ENCODE results near the gene TOMM40. TPM values are rescaled to one million over a fixed set of nuclear protein-coding genes. Genes with fewer than 3 reads are reported as not detected.

The TOMM40 gene
- total and polyA plus RNA-seq, 10 donors, result 19.3 to 49.0 (median 32.0) TPM

- Histone ChIP-seq H3K36me3 (peaks cover 0 to 73% (median 40%) of the 10 kb centered on the region in 6 donors), H3K9me3 (no peaks in the 10 kb centered on the region), H3K27ac (peak overlapping the region in 1 of 8 donors; percentile 91), H3K27me3 (replicated peaks in 1 of 7) (no peaks in the 10 kb centered on the region), H3K4me1 (peaks cover 6 to 59% (median 36%) of the 10 kb centered on the region in 6 donors), H3K4me3 (no peak overlapping the region)
- TF ChIP-seq POLR2AphosphoS5 (IDR thresholded peaks at IDR 0.05), result peak in 1 of 3 donors; percentile 40
- TF ChIP-seq, protein P1, sequence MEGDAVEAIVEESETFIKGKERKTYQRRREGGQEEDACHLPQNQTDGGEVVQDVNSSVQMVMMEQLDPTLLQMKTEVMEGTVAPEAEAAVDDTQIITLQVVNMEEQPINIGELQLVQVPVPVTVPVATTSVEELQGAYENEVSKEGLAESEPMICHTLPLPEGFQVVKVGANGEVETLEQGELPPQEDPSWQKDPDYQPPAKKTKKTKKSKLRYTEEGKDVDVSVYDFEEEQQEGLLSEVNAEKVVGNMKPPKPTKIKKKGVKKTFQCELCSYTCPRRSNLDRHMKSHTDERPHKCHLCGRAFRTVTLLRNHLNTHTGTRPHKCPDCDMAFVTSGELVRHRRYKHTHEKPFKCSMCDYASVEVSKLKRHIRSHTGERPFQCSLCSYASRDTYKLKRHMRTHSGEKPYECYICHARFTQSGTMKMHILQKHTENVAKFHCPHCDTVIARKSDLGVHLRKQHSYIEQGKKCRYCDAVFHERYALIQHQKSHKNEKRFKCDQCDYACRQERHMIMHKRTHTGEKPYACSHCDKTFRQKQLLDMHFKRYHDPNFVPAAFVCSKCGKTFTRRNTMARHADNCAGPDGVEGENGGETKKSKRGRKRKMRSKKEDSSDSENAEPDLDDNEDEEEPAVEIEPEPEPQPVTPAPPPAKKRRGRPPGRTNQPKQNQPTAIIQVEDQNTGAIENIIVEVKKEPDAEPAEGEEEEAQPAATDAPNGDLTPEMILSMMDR (IDR thresholded peaks at IDR 0.05 in 8 of 11, conservative IDR thresholded peaks at IDR 0.05 in 3 of 11), result no peak
- no peak for TF ChIP-seq POLR2A (IDR thresholded peaks at IDR 0.05)
- 87 to 93% (median 93%) methylated on average over 14 of the region's 14 CpGs for WGBS, 5 donors
- intact Hi-C loops (cut with DNase I; ENCODE audit: low total_unique reads), result no loop called here
- DNase-seq, result no peak
These were observed 19.2 kb upstream of the TOMM40 start for GRCh38 chr19:44871809-44872208.

DNA sequence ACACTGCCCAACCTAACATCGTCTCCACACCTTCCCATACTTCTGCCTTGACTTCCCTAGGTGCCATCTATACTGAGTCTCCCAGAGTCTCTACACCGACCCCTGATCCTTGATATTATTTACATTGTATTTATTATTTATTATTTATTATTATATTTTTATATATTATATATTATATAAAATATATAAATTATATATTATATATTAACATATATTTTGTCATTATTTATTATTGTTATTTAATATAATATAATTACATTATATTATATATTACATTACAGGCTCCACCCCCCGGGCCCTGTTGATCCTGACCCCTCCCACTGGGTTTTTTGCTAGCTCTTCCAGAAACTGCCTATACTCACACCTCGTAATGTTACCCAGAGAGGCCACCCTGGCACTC lies 18.4 kb upstream of the TOMM40 start:
- H3K4me1 ChIP-seq, result peaks cover 6 to 59% (median 34%) of the 10 kb centered on the region in 6 donors
- H3K27me3 ChIP-seq (replicated peaks in 1 of 7), result no peaks in the 10 kb centered on the region
- no peaks in the 10 kb centered on the region for H3K9me3 ChIP-seq
- intact Hi-C loops (cut with DNase I; ENCODE audit: low total_unique reads), result no loop called here
- no peak overlapping the region for H3K4me3 ChIP-seq
- peaks cover 0 to 73% (median 40%) of the 10 kb centered on the region in 6 donors for H3K36me3 ChIP-seq
- TF ChIP-seq, protein P1 (IDR thresholded peaks at IDR 0.05 in 8 of 11, conservative IDR thresholded peaks at IDR 0.05 in 3 of 11), result no peak
- TF ChIP-seq POLR2A (IDR thresholded peaks at IDR 0.05), result no peak
- no peak for TF ChIP-seq POLR2AphosphoS5 (IDR thresholded peaks at IDR 0.05)
- no peak for DNase-seq
- H3K27ac ChIP-seq, result no peak overlapping the region
- 76 to 86% (median 81%) methylated on average over 4 of the region's 4 CpGs for WGBS, 5 donors

- H3K27me3 ChIP-seq (replicated peaks in 1 of 7), result no peaks in the 10 kb centered on the region
- 91 to 96% (median 93%) methylated on average over 15 to 16 of the region's 16 CpGs for whole genome bisulfite sequencing, 5 donors
- no peak for DNase-seq
- H3K36me3 ChIP-seq, result peaks cover 0 to 87% (median 40%) of the 10 kb centered on the region in 6 donors
- intact Hi-C loops (cut with DNase I; ENCODE audit: low total_unique reads), result no loop called here
- H3K4me1 ChIP-seq, result peaks cover 6 to 51% (median 25%) of the 10 kb centered on the region in 6 donors
- H3K9me3 ChIP-seq, result no peaks in the 10 kb centered on the region
- no peak overlapping the region for H3K4me3 ChIP-seq
- peak in 1 of 3 donors; percentile 38 for TF ChIP-seq POLR2AphosphoS5 (IDR thresholded peaks at IDR 0.05)
- TF ChIP-seq POLR2A (IDR thresholded peaks at IDR 0.05), result no peak
- H3K27ac ChIP-seq, result no peak overlapping the region
These were observed 16.7 kb upstream of the TOMM40 start for GRCh38 chr19:44874317-44874716.

DNA sequence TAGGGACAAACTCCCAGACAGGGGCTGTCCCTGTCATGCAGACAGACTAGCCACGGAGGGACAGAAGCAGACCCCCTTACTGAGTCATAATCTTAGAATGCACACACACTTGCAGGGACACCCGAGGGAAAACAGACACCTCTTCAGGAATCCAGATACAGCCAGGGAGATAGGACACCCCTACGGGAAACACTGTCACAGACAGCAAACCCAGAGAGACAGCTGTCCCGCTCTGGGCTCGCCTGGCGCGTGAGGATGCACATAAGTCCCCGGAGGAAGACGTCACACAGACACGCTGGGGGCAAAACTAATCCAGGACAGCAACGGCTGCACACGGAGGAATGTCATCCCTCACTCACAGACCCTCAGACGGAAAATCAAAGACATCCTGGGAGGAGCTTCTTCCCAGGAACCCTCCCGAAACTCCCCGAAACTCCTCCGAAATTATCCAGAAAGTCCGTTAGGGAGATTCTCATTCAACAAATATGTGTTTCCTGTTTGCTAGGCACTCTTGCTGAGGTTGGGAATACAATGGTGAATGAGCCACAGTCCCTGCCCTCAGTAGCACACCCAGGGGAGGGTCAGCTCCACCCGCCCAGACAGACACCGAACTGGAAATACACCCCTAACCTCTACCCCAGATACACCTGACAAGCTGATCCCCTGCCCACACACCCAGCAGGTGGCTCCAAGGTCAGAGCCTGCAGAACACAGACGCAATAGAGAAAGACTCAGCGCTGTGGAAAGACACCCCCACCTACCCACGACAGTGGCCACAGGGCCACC lies 15.2 kb upstream of the TOMM40 start:
- Histone ChIP-seq H3K4me1 (peaks cover 0 to 41% (median 14%) of the 10 kb centered on the region in 6 donors), H3K27ac (peak overlapping the region in 1 of 8 donors; percentile 42), H3K27me3 (replicated peaks in 1 of 7) (no peaks in the 10 kb centered on the region), H3K9me3 (no peaks in the 10 kb centered on the region), H3K4me3 (no peak overlapping the region), H3K36me3 (peaks cover 0 to 94% (median 40%) of the 10 kb centered on the region in 6 donors)
- WGBS, 5 donors, result 75 to 88% (median 77%) methylated on average over 21 to 22 of the region's 22 CpGs
- no peak for DNase-seq
- TF ChIP-seq, protein P1 (IDR thresholded peaks at IDR 0.05 in 8 of 11, conservative IDR thresholded peaks at IDR 0.05 in 3 of 11), result no peak
- TF ChIP-seq POLR2AphosphoS5 (IDR thresholded peaks at IDR 0.05) (peak in 1 of 3 donors; percentile 2), POLR2A (IDR thresholded peaks at IDR 0.05) (no peak)
- intact Hi-C loops (cut with DNase I; ENCODE audit: low total_unique reads), result no loop called here

Data from spleen (tissue), 11 donors.